Uterus (tissue), 4 donors: Measurements from ENCODE around the gene GPM6B. TPM values are rescaled to one million over a fixed set of nuclear protein-coding genes. Genes with fewer than 3 reads are reported as not detected.

Experiments used
- DNase-seq, 2 donors: peaks; one replicate each; pipeline ENCODE4 v3.0.0-alpha.2; 2019 to 2020
- H3K27ac ChIP-seq, 2 donors: fragments of 200-600 bp; sonication (generic); 1 replicate in 1 of 2; 2 replicates in 1 of 2; pipeline ENCODE4 v1.5.1; 2016 to 2018
- H3K27me3 ChIP-seq, 2 donors: fragments of 200-600 bp; sonication (generic); one replicate each; pipeline ENCODE4 v1.5.1; 2018 to 2019; ENCODE audit warnings: control low read depth in 1 of 2
- H3K36me3 ChIP-seq, 2 donors: fragments of 200-600 bp; sonication (generic); one replicate each; pipeline ENCODE4 v1.5.1; 2019; ENCODE audit warnings: control low read depth in 1 of 2
- H3K4me1 ChIP-seq, 2 donors: fragments of 200-600 bp; sonication (generic); one replicate each; pipeline ENCODE4 v1.5.1; 2018 to 2019; ENCODE audit warnings: control low read depth in 1 of 2
- H3K4me3 ChIP-seq, 2 donors: fragments of 200-600 bp; sonication (generic); 1 replicate in 1 of 2; 2 replicates in 1 of 2; pipeline ENCODE4 v1.5.1; 2018 to 2019; ENCODE audit warnings: mild to moderate bottlenecking in 1 of 2
- H3K9me3 ChIP-seq, 2 donors: fragments of 200-600 bp; sonication (generic); one replicate each; pipeline ENCODE4 v1.5.1; 2019; ENCODE audit warnings: control low read depth in 1 of 2
- POLR2A ChIP-seq, 2 donors: fragments of 450-650 bp; IDR thresholded peaks; one replicate each; pipeline ENCODE4 v1.6.1; 2016; ENCODE audit warnings: antibody characterized with exemption in 2 of 2, mild to moderate bottlenecking in 1 of 2, moderate library complexity in 1 of 2
- intact Hi-C: fragments of 100-400 bp; cut with DNase I; formaldehyde crosslinking; loops from one replicate; pipeline ENCODE4 v1.15.1; 2023; ENCODE audit warnings: low total_unique reads
- total RNA-seq, 4 donors: library from RNA; depleted of rRNA in 3 of 4; stranded (reverse); fragments of >200 nt in 3 of 4; gene quantifications; one replicate each; pipeline versions ENCODE4 v1.1.0 to v1.2.4, GENCODE V29; 2014 to 2023
- TF ChIP-seq, protein P1 (sequence below), 4 experiments: fragments of 200-600 bp in 2 of 4; fragments of 450-650 bp in 2 of 4; sonication (generic) in 2 of 4; IDR thresholded peaks; one replicate each; pipeline ENCODE4 v1.5.1; 2016 to 2019; ENCODE audit warnings: antibody characterized with exemption in 4 of 4, mild to moderate bottlenecking in 2 of 4, moderate library complexity in 1 of 4
- donor health status: DM: yes; HTN: yes; CAD: no.

GPM6B gene
- total RNA-seq, 4 donors from 2014 or later: 0.59 to 44.1 (median 4.3) TPM

DNA sequence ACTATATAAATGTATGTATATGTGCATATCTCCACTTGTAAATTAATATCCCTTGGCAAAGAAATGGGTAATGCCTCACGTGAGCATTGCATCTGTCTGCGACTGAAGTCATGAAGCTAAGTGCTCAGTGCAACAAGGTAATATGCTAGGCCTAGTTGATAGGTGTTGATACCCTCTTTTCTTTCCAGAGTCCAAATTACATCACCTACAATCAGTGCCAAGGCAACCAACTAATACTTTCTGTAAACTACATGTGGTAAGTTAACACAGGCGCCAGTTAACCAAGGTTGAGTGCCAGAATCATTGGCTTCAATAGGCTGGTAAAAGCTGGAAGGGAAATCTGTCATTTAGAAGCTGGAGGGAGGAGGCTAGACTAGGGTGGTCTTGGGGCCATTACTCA lies 41.1 kb downstream of the GPM6B start:
- no peak overlapping the region for H3K4me3 ChIP-seq
- intact Hi-C loops: no loop called here
- TF ChIP-seq, protein P1, sequence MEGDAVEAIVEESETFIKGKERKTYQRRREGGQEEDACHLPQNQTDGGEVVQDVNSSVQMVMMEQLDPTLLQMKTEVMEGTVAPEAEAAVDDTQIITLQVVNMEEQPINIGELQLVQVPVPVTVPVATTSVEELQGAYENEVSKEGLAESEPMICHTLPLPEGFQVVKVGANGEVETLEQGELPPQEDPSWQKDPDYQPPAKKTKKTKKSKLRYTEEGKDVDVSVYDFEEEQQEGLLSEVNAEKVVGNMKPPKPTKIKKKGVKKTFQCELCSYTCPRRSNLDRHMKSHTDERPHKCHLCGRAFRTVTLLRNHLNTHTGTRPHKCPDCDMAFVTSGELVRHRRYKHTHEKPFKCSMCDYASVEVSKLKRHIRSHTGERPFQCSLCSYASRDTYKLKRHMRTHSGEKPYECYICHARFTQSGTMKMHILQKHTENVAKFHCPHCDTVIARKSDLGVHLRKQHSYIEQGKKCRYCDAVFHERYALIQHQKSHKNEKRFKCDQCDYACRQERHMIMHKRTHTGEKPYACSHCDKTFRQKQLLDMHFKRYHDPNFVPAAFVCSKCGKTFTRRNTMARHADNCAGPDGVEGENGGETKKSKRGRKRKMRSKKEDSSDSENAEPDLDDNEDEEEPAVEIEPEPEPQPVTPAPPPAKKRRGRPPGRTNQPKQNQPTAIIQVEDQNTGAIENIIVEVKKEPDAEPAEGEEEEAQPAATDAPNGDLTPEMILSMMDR (IDR thresholded peaks at IDR 0.05): no peak
- no peak for TF ChIP-seq POLR2A (IDR thresholded peaks at IDR 0.05)
- H3K4me1 ChIP-seq: no peaks in the 10 kb centered on the region
- no peak overlapping the region for H3K27ac ChIP-seq
- H3K36me3 ChIP-seq: no peaks in the 10 kb centered on the region
- H3K27me3 ChIP-seq: no peaks in the 10 kb centered on the region
- H3K9me3 ChIP-seq: no peaks in the 10 kb centered on the region
- DNase-seq: no peak

DNA sequence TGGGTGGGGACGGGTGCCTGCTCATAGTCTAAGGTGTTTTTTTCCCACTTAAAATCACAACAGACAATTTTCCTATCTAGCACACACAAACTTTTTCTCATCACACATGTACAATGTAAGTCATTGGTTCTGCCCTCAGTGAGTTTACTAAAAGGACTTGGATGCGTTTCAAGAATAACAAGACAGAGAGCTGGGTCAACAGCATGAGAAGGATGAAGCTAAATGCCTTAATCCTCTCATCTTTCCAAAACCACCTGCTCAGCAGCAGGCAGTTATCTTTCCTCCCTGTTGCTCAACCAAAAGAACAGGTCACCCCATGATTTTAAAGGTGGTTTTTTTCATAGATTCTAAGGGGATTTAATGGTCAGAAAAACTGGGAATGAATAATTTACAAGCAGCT lies 42.2 kb downstream of the GPM6B start:
- H3K9me3 ChIP-seq: no peaks in the 10 kb centered on the region

DNA sequence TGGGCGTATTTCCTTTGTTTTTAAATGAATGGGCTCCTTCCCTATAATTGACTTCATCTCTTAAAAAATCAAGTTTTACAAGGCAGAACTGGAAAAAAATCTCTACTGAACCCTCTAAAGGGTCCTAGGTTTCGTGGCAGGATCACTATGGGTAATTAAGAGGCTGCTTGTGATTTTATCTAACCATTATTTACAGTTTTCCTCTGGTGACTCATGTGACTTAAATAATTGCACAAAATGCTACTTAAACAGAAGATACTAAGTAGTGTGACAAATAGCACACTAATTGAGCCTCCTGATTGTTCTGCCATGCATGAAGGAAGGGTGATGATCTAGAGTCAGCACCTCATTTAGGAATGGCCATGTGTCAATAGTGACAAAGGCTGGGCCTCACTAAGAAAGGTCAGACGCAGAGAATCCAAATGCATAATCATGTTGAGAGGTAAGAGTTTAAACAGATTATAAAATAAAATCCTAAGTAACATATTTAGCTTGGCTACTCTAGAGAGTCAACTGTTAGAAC lies 46.8 kb downstream of the GPM6B start:
- Histone ChIP-seq H3K4me1 (no peaks in the 10 kb centered on the region), H3K4me3 (no peak overlapping the region), H3K27ac (no peak overlapping the region), H3K27me3 (no peaks in the 10 kb centered on the region), H3K36me3 (no peaks in the 10 kb centered on the region), H3K9me3 (no peaks in the 10 kb centered on the region)
- no peak for DNase-seq
- intact Hi-C loops: no loop called here
- no peak for TF ChIP-seq POLR2A (IDR thresholded peaks at IDR 0.05)
- TF ChIP-seq, protein P1 (IDR thresholded peaks at IDR 0.05): no peak

More for the DNA sequence above, 42.2 kb downstream of the GPM6B start:
- intact Hi-C loops: no loop called here
- no peaks in the 10 kb centered on the region for H3K4me1 ChIP-seq
- no peak for DNase-seq
- H3K36me3 ChIP-seq: no peaks in the 10 kb centered on the region
- no peaks in the 10 kb centered on the region for H3K27me3 ChIP-seq
- no peak overlapping the region for H3K27ac ChIP-seq
- TF ChIP-seq, protein P1 (IDR thresholded peaks at IDR 0.05): no peak
- no peak for TF ChIP-seq POLR2A (IDR thresholded peaks at IDR 0.05)
- H3K4me3 ChIP-seq: no peak overlapping the region

DNA sequence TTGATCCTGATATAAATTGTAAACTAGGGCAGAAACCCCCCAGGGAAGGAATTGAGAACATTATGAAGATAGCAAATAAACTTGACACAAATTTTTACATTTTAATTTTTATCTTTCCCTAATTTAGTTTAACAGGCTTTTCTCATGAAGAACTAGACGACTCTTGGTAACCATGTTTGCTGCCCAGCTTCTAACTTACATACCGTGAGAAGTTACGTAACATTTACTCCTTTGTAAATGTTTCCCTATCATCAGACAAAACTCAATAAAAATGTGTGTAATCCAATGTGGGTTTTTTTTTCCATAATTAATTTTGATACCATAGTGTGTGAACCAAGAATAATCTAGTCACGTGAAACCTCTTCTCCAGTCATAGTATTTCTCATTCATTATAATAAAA lies 48.0 kb downstream of the GPM6B start:
- H3K36me3 ChIP-seq: no peaks in the 10 kb centered on the region
- no peaks in the 10 kb centered on the region for H3K4me1 ChIP-seq
- TF ChIP-seq, protein P1 (IDR thresholded peaks at IDR 0.05): no peak
- TF ChIP-seq POLR2A (IDR thresholded peaks at IDR 0.05): no peak
- no peaks in the 10 kb centered on the region for H3K27me3 ChIP-seq
- no peak for DNase-seq
- H3K4me3 ChIP-seq: no peak overlapping the region
- H3K9me3 ChIP-seq: no peaks in the 10 kb centered on the region
- no peak overlapping the region for H3K27ac ChIP-seq
- intact Hi-C loops: no loop called here

DNA sequence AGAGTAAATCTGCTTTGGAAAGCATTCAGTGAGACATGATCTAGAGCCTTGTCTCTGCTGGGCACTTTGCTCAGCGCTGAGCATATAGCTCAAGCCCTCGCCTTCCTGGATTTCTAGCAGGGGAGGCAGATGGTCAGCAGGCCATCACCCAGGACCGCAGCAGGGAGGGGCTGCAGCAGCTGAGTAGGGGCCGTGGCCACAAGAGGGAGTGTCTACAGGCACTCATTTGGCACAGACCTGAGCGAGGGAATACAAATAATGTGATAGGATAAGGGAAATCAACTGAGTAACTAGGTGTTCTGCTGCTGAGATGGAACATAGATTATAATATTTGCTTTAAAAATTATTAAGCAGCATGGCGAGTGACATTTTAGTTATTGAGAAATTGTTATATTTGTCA lies 52.1 kb downstream of the GPM6B start:
- Histone ChIP-seq H3K4me1 (no peaks in the 10 kb centered on the region), H3K27me3 (no peaks in the 10 kb centered on the region), H3K36me3 (no peaks in the 10 kb centered on the region), H3K9me3 (no peaks in the 10 kb centered on the region), H3K27ac (peak overlapping the region; percentile 10 to 23), H3K4me3 (no peak overlapping the region)
- intact Hi-C loops: no loop called here
- no peak for TF ChIP-seq POLR2A (IDR thresholded peaks at IDR 0.05)
- TF ChIP-seq, protein P1 (IDR thresholded peaks at IDR 0.05): peak in 1 of 4 experiments; percentile 15
- no peak for DNase-seq
